NB4 (cell line): Measurements from ENCODE around the gene LY6G5B.
A peak's percentile ranks its signal among the peaks of the same experiment; 100 is the strongest.

Experiments
- DNase-seq: peaks from one replicate; pipeline ENCODE4 v3.0.0; 2010; ENCODE audit warnings: low read depth
- H3K4me3 ChIP-seq: one replicate; pipeline ENCODE4 v1.5.1; 2011; ENCODE audit warnings: mild to moderate bottlenecking, low read depth, low read length, moderate library complexity
- CTCF ChIP-seq: IDR thresholded peaks from one replicate; pipeline ENCODE4 v1.5.1; 2012; ENCODE audit warnings: low read depth, low read length
- MAX ChIP-seq: IDR thresholded peaks from 2 replicates; pipeline ENCODE4 v1.6.1; 2011; ENCODE audit warnings: low read depth, low read length
- MYC ChIP-seq: IDR thresholded peaks from 2 replicates; pipeline ENCODE4 v1.6.1; 2011; ENCODE audit warnings: low read depth, low read length
- POLR2A ChIP-seq: IDR thresholded peaks from 2 replicates; pipeline ENCODE4 v1.6.1; 2011; ENCODE audit warnings: mild to moderate bottlenecking; ENCODE audit not compliant: insufficient read length; ENCODE audit errors: extremely low read depth

The LY6G5B gene

GRCh38 chr6:31692353-31692752, 22.6 kb downstream of the LY6G5B start:
- no peak overlapping the region for H3K4me3 ChIP-seq
- TF ChIP-seq CTCF (no peak), POLR2A (no peak), MAX (no peak), MYC (no peak)
- DNase-seq: no peak

- no peak overlapping the region for H3K4me3 ChIP-seq
- no peak for DNase-seq
- TF ChIP-seq MYC (no peak), CTCF (no peak), POLR2A (no peak), MAX (no peak)
Measured at GRCh38 chr6:31692886-31693285, 23.1 kb downstream of the LY6G5B start.

GRCh38 chr6:31693535-31693934, 23.8 kb downstream of the LY6G5B start:
- no peak for DNase-seq
- H3K4me3 ChIP-seq: no peak overlapping the region
- TF ChIP-seq MYC (no peak), CTCF (no peak), MAX (no peak), POLR2A (no peak)

- no peak for DNase-seq
- no peak overlapping the region for H3K4me3 ChIP-seq
- no peak for TF ChIP-seq CTCF
- no peak for TF ChIP-seq POLR2A
- TF ChIP-seq MYC: no peak
- TF ChIP-seq MAX: no peak
Measured at GRCh38 chr6:31697555-31697954, 27.8 kb downstream of the LY6G5B start.

GRCh38 chr6:31700740-31701401, 31.1 kb downstream of the LY6G5B start:
- no peak for DNase-seq
- peak overlapping the region; percentile 97 for H3K4me3 ChIP-seq
- TF ChIP-seq CTCF (no peak), MYC (no peak), MAX (no peak), POLR2A (no peak)
